Psoas muscle (tissue), 8 donors: ENCODE measurements around the gene PTOV1. TPM values are rescaled to one million over a fixed set of nuclear protein-coding genes. Genes with fewer than 3 reads are reported as not detected.

Source experiments
- ATAC-seq, 4 donors: fragments of 200-7000 bp; cut with Tn5 transposase; one replicate each; pipeline ENCODE4 v1.9.1; 2020; ENCODE audit warnings: moderate library complexity in 3 of 4, mild to moderate bottlenecking in 2 of 4
- DNase-seq, 2 donors: peaks; one replicate each; pipeline ENCODE4 v3.0.0-alpha.2; 2020
- H3K27ac ChIP-seq: fragments of 200-600 bp; one replicate; pipeline ENCODE4 v1.8.0; 2022
- H3K27me3 ChIP-seq, 3 donors: fragments of 200-600 bp in 1 of 3; one replicate each; pipeline versions ENCODE4 v1.6.1 to v1.8.0; 2013 to 2022; ENCODE audit warnings: low read length in 2 of 3, mild to moderate bottlenecking in 2 of 3, moderate library complexity in 1 of 3; ENCODE audit not compliant: insufficient read depth in 3 of 3
- H3K36me3 ChIP-seq, 2 donors: fragments of 200-600 bp in 1 of 2; one replicate each; pipeline versions ENCODE4 v1.6.1 to v1.8.0; 2013 to 2022; ENCODE audit warnings: low read depth in 1 of 2, mild to moderate bottlenecking in 1 of 2, moderate library complexity in 1 of 2; ENCODE audit not compliant: insufficient read depth in 1 of 2
- H3K4me1 ChIP-seq: fragments of 200-600 bp; one replicate; pipeline ENCODE4 v1.8.0; 2022
- H3K4me3 ChIP-seq: fragments of 200-600 bp; one replicate; pipeline ENCODE4 v1.8.0; 2022; ENCODE audit warnings: mild to moderate bottlenecking
- H3K9me3 ChIP-seq: fragments of 200-600 bp; one replicate; pipeline ENCODE4 v1.8.0; 2022
- WGBS, 3 donors: extraction: QIAGEN DNeasy Blood & Tissue Kit; methylation state at CpG; one replicate each; pipeline versions ENCODE4 v1.1.6 to v1.1.7; 2013; 5-methylcytosine and 5-hydroxymethylcytosine counted together
- intact Hi-C, 2 donors: fragments of 100-400 bp; cut with DNase I; formaldehyde crosslinking; loops; one replicate each; pipeline versions ENCODE4 v1.11.0 to v1.14.2; 2022
- polyA plus RNA-seq, 3 donors: library from polyadenylated mRNA; stranded (reverse); fragments of 200-250 nt; gene quantifications; one replicate each; pipeline ENCODE4 v1.2.3, GENCODE V29; 2013
- total RNA-seq, 4 donors: library from RNA; stranded (reverse); fragmentation: NEBNext Ultra II Directional in 2 of 4; extraction: Animal tissue kit (Norgen Biotek cat#: 25700) in 2 of 4; gene quantifications; one replicate each; pipeline versions ENCODE4 v1.2.1 to v1.2.4, GENCODE V29; 2021 to 2023
- TF ChIP-seq, protein P1 (sequence below): fragments of 200-600 bp; IDR thresholded peaks from one replicate; pipeline ENCODE4 v1.8.0; 2022; ENCODE audit warnings: antibody characterized with exemption
- donor health status: healthy with polysubstance abuse.
- donor health status: DM: no; HTN: no; CAD: no; lungs with moderate emphysema.
- donor health status: Bipolar disorder and iron deficiency.
- donor health status: healthy.
- donor health status: DM: yes; HTN: yes; CAD: no.
- donor health status: DM: no; HTN: no; CAD: no.
- donor health status: DM: no; HTN: no; CAD: no.
- donor health status: DM: yes; HTN: yes; CAD: no.

PTOV1 gene
- total and polyA plus RNA-seq, 7 donors = 72.1 to 189 (median 122) TPM

DNA sequence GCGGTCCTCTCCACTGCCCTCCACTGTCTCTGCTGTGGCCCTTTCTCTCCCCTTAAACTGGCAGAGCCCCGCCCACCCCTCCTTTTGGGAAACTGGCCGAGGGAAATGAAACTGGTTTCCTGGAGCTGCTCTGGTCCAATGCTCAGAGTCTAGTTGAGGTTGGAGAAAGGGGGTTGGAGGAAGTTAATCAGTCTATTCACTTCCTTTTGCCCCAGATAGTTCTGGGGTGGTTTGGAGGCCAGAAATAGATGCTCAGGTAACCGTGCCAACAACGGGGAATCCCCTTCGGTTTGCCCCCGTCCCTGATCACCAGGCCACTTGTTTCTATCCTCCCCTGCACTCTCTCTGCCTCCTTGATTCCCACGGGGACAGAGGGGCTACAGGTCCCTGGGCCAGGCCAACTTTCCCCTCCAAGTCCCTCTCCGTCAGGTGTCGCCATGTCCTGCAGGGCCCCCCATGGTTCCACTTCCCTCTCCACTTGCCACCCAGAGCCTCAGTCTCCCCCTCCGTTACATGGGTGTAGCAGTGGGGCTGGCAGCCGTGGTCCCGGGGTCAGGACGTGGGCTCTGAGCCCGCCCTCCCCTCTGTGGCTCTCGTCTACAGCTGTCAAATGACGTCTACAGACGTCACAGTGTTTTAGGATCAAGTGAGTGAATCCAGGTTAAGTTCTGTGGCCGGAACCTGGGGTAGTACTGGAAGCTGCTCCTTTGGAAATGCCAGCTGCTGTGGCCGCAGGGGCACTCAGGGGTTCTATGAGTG lies 46.1 kb downstream of the PTOV1 start, which contains the start of gene IL4I1:
TSS of gene IL4I1 (minus strand) at position 25 of the 759 bp plus-strand sequence. CDS start 727 bp downstream, outside the sequence.
- Histone ChIP-seq H3K27ac (no peak within 1 kb of the TSS), H3K27me3 (no peaks in the 10 kb centered on the region), H3K9me3 (no peaks in the 10 kb centered on the region), H3K36me3 (no peaks in the 10 kb centered on the region), H3K4me3 (no peak within 1 kb of the TSS), H3K4me1 (no peaks in the 10 kb centered on the region)
- intact Hi-C loops = no loop called here
- DNase-seq (no peak), ATAC-seq (peak in 1 of 4 donors; percentile 11)
- TF ChIP-seq, protein P1, sequence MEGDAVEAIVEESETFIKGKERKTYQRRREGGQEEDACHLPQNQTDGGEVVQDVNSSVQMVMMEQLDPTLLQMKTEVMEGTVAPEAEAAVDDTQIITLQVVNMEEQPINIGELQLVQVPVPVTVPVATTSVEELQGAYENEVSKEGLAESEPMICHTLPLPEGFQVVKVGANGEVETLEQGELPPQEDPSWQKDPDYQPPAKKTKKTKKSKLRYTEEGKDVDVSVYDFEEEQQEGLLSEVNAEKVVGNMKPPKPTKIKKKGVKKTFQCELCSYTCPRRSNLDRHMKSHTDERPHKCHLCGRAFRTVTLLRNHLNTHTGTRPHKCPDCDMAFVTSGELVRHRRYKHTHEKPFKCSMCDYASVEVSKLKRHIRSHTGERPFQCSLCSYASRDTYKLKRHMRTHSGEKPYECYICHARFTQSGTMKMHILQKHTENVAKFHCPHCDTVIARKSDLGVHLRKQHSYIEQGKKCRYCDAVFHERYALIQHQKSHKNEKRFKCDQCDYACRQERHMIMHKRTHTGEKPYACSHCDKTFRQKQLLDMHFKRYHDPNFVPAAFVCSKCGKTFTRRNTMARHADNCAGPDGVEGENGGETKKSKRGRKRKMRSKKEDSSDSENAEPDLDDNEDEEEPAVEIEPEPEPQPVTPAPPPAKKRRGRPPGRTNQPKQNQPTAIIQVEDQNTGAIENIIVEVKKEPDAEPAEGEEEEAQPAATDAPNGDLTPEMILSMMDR = no peak
- 30 to 34% (median 33%) methylated on average over 20 of the region's 20 CpGs for WGBS, 3 donors

DNA sequence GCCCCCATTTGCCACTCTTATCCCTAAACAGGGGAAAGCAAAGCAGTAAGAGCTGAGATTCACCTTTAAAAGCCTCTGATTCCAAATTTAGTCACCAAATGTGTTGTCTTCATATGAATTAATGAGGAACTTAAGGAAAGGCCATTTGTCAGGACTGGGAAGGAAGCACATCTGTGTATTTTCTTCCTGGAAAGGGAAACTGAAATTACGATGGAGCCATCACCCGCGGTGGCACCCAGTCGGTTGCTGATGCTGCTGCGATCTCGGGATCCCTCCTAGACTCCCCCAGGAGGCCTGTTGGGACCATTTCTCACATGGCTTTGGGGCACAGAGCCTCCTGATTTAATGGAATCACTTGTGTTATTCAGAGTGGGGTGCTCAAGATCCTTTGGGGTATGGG lies 53.2 kb downstream of the PTOV1 start:
- intact Hi-C loops = no loop called here
- DNase-seq (no peak), ATAC-seq (no peak)
- Histone ChIP-seq H3K27ac (no peak overlapping the region), H3K27me3 (no peaks in the 10 kb centered on the region), H3K36me3 (peaks cover 0 to 27% of the 10 kb centered on the region in 2 donors), H3K9me3 (no peaks in the 10 kb centered on the region), H3K4me3 (no peak overlapping the region), H3K4me1 (no peaks in the 10 kb centered on the region)
- TF ChIP-seq, protein P1 = no peak
- 61 to 75% (median 64%) methylated on average over 6 of the region's 6 CpGs for WGBS, 3 donors

DNA sequence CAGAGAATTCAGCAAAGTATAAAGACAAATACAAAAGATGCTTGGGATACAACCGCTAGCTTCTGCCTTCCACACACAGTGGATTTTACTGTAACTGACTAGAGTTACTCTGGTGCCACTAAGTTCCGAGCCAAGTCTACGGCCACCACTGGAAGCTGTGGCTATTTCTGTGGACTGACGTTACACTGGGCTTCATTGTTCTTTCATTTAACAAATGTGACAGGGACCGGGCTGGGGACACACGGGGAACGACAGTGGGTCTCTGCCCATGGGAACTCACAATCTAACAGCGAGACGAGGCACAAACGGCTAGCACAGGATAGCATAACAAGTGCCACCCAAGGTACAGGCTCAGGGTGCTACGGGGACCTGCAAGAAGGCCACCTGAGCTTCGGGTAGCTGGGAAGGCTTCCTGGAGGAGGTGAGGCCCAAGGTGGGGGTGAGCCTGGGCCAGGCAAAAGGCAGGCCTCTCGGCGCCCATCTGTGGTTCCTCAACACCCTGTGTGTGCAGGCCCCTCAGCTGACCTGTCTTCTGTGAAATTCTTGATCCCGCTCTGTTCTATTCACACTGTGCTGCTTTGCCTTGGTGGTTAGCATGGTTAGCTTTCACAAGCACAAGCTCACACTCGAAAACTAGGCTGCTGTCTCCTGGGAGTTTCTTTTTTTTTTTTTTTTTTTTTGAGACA lies 56.1 kb downstream of the PTOV1 start:
- Histone ChIP-seq H3K27ac (no peak overlapping the region), H3K4me1 (no peaks in the 10 kb centered on the region), H3K9me3 (no peaks in the 10 kb centered on the region), H3K27me3 (no peaks in the 10 kb centered on the region), H3K36me3 (peaks cover 0 to 48% of the 10 kb centered on the region in 2 donors), H3K4me3 (no peak overlapping the region)
- ATAC-seq (peak; percentile 33 to 67 (median 46)), DNase-seq (no peak)
- 79 to 83% (median 83%) methylated on average over 16 of the region's 16 CpGs for WGBS, 3 donors
- intact Hi-C loops = no loop called here
- TF ChIP-seq, protein P1 = no peak

DNA sequence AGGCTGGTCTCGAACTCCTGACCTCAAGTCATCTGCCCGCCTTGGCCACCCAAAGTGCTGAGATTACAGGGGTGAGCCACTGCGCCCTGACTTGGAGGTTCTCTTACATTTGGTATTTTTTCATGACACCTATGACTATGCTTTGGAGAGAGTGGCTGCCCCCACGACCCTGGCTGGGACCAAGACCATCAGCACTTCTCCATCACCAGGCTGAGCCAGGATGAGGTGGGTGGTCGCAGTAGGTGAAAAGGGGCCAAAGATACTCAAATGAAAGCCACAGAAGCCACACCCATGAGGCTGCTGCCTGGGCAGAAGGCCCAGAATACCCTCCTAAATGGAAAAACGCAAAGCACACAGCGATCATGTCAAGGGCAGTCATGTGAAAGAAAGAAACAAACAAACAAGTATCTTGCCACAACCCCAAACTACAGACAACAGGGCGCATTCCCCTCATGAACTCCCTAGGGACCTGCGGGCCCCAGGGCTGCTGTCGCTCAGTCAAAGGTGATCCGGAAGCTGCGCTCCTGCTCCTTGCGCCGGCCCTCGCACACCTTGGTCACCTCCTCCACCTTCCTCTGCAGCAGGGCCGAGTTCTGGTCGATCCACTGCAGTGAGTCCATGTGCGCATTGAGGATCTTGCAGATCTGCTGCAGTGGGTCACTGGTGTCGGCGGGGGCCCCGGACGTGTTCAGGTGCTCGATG lies 56.9 kb downstream of the PTOV1 start:
- no peak overlapping the region for H3K27ac ChIP-seq
- TF ChIP-seq, protein P1 = no peak
- no peaks in the 10 kb centered on the region for H3K9me3 ChIP-seq
- peaks cover 0 to 57% of the 10 kb centered on the region in 2 donors for H3K36me3 ChIP-seq
- intact Hi-C loops = no loop called here
- H3K4me3 ChIP-seq = no peak overlapping the region
- H3K4me1 ChIP-seq = no peaks in the 10 kb centered on the region
- H3K27me3 ChIP-seq = no peaks in the 10 kb centered on the region
- DNase-seq (no peak), ATAC-seq (no peak)
- WGBS, 3 donors = 88 to 94% (median 93%) methylated on average over 23 of the region's 23 CpGs
